ENCODE data around the gene LARP7.
"Not testable (repeated sequence)": the region's sequence is repeated elsewhere in the genome, so short reads cannot be mapped to it uniquely, and the experiment has no call there.

Gene LARP7

GRCh38 chr4:112616984-112617383 is 20.0 kb upstream of the LARP7 start:
- no peaks in the 10 kb centered on the region for H3K4me1 ChIP-seq (ENCODE audit: insufficient read depth, insufficient read length)
- no peaks in the 10 kb centered on the region for H3K27me3 ChIP-seq (ENCODE audit: insufficient read depth, insufficient read length)
- no peak overlapping the region for H3K9ac ChIP-seq (ENCODE audit: insufficient read length, low read depth)
- peaks cover 19% of the 10 kb centered on the region for H3K36me3 ChIP-seq (ENCODE audit: insufficient read depth, insufficient read length, low read length)
- H3K4me3 ChIP-seq (ENCODE audit: insufficient read length, low read depth), result no peak overlapping the region
- DNase-seq (ENCODE audit: low read depth, low spot score), result no peak
- no peak for TF ChIP-seq YY1 (IDR thresholded peaks at IDR 0.05; ENCODE audit: insufficient read depth, insufficient read length)
- no peak for TF ChIP-seq SUZ12 (IDR thresholded peaks at IDR 0.05; ENCODE audit: extremely low read depth, insufficient read depth, insufficient read length)
- no peaks in the 10 kb centered on the region for H3K9me3 ChIP-seq (ENCODE audit: insufficient read depth, low read length)

GRCh38 chr4:112626228-112626627 is 10.7 kb upstream of the LARP7 start:
- DNase-seq (ENCODE audit: low read depth, low spot score), result no peak
- H3K9ac ChIP-seq (ENCODE audit: insufficient read length, low read depth), result no peak overlapping the region
- no peak for TF ChIP-seq SUZ12 (IDR thresholded peaks at IDR 0.05; ENCODE audit: extremely low read depth, insufficient read depth, insufficient read length)
- TF ChIP-seq ZNF274 (IDR thresholded peaks at IDR 0.05; ENCODE audit: low read depth, low read length), result no peak
- TF ChIP-seq YY1 (IDR thresholded peaks at IDR 0.05; ENCODE audit: insufficient read depth, insufficient read length), result no peak
- no peak overlapping the region for H3K4me3 ChIP-seq (ENCODE audit: insufficient read length, low read depth)
- H3K27me3 ChIP-seq (ENCODE audit: insufficient read depth, insufficient read length), result no peaks in the 10 kb centered on the region
- no peaks in the 10 kb centered on the region for H3K4me1 ChIP-seq (ENCODE audit: insufficient read depth, insufficient read length)
- H3K9me3 ChIP-seq (ENCODE audit: insufficient read depth, low read length), result no peaks in the 10 kb centered on the region
- peaks cover 31% of the 10 kb centered on the region for H3K36me3 ChIP-seq (ENCODE audit: insufficient read depth, insufficient read length, low read length)

DNA sequence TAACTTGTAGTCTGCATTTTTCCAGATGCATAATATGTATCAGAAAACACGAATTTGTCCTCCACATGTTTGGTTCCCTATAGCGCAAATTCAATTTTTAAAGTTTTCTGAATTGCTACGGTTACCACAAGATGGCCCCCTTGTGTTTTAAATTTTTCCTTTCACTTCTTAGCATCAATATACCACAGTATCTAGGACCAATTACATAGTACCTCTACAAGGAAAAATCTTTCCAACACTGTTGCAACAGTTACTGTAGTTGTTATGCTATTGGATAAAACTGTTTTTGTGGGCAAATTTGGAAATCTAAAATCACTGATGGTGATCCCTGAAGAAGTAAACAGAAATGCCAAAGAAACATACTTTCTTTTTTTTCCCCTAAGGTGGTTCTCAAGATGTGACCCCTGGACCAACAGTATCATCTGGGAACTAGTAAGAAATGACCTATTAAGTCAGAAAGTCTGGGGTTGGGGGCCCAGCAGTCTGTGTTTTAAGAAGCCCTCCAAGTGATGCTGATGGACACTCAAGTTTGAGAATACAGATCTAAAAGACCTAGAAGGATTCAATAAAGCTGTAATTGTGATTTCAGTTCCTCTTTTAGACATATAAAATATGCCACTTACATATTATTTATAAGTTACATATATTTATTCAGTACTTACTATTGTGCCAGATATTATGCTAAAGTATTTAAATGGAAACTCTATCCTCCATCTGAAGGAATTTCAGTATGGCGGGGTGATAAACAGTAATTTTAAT is 3.3 kb upstream of the LARP7 start:
- no peaks in the 10 kb centered on the region for H3K27me3 ChIP-seq (ENCODE audit: insufficient read depth, insufficient read length)
- H3K36me3 ChIP-seq (ENCODE audit: insufficient read depth, insufficient read length, low read length), result peaks cover 29% of the 10 kb centered on the region
- no peaks in the 10 kb centered on the region for H3K4me1 ChIP-seq (ENCODE audit: insufficient read depth, insufficient read length)
- no peak overlapping the region for H3K4me3 ChIP-seq (ENCODE audit: insufficient read length, low read depth)
- TF ChIP-seq YY1 (IDR thresholded peaks at IDR 0.05; ENCODE audit: insufficient read depth, insufficient read length) (no peak), ZNF274 (IDR thresholded peaks at IDR 0.05; ENCODE audit: low read depth, low read length) (no peak), SUZ12 (IDR thresholded peaks at IDR 0.05; ENCODE audit: extremely low read depth, insufficient read depth, insufficient read length) (no peak)
- no peaks in the 10 kb centered on the region for H3K9me3 ChIP-seq (ENCODE audit: insufficient read depth, low read length)
- DNase-seq (ENCODE audit: low read depth, low spot score), result no peak
- no peak overlapping the region for H3K9ac ChIP-seq (ENCODE audit: insufficient read length, low read depth)

DNA sequence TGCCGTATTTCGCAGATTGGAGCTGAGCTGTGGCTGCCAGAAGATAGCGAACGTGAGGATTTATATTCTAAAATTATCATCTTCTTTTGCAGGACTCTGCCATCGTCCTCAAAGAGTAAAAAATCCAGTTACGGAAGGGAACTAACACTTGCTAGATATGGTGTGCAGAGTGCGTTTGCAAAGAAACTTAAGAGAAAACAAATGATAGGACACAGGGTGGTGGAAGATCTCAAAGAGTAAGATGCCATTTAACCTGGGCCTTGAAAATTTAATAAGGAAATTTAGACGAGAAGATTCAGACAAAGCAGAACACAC is 566 bp downstream of the LARP7 start:
- no peaks in the 10 kb centered on the region for H3K27me3 ChIP-seq (ENCODE audit: insufficient read depth, insufficient read length)
- H3K4me1 ChIP-seq (ENCODE audit: insufficient read depth, insufficient read length), result no peaks in the 10 kb centered on the region
- H3K36me3 ChIP-seq (ENCODE audit: insufficient read depth, insufficient read length, low read length), result peaks cover 29% of the 10 kb centered on the region
- TF ChIP-seq YY1 (IDR thresholded peaks at IDR 0.05; ENCODE audit: insufficient read depth, insufficient read length) (no peak), SUZ12 (IDR thresholded peaks at IDR 0.05; ENCODE audit: extremely low read depth, insufficient read depth, insufficient read length) (no peak), ZNF274 (IDR thresholded peaks at IDR 0.05; ENCODE audit: low read depth, low read length) (no peak)
- DNase-seq (ENCODE audit: low read depth, low spot score), result no peak
- peak overlapping the region; percentile 83 for H3K9ac ChIP-seq (ENCODE audit: insufficient read length, low read depth)
- H3K9me3 ChIP-seq (ENCODE audit: insufficient read depth, low read length), result no peaks in the 10 kb centered on the region
- peak overlapping the region; percentile 95 for H3K4me3 ChIP-seq (ENCODE audit: insufficient read length, low read depth)

GRCh38 chr4:112642526-112642925 is 5.6 kb downstream of the LARP7 start:
- no peak overlapping the region for H3K4me3 ChIP-seq (ENCODE audit: insufficient read length, low read depth)
- no peak for DNase-seq (ENCODE audit: low read depth, low spot score)
- no peaks in the 10 kb centered on the region for H3K4me1 ChIP-seq (ENCODE audit: insufficient read depth, insufficient read length)
- no peak for TF ChIP-seq SUZ12 (IDR thresholded peaks at IDR 0.05; ENCODE audit: extremely low read depth, insufficient read depth, insufficient read length)
- no peak for TF ChIP-seq ZNF274 (IDR thresholded peaks at IDR 0.05; ENCODE audit: low read depth, low read length)
- TF ChIP-seq YY1 (IDR thresholded peaks at IDR 0.05; ENCODE audit: insufficient read depth, insufficient read length), result no peak
- peaks cover 37% of the 10 kb centered on the region for H3K36me3 ChIP-seq (ENCODE audit: insufficient read depth, insufficient read length, low read length)
- no peaks in the 10 kb centered on the region for H3K27me3 ChIP-seq (ENCODE audit: insufficient read depth, insufficient read length)
- H3K9ac ChIP-seq (ENCODE audit: insufficient read length, low read depth), result no peak overlapping the region
- no peaks in the 10 kb centered on the region for H3K9me3 ChIP-seq (ENCODE audit: insufficient read depth, low read length)

GRCh38 chr4:112644595-112645535 is 7.9 kb downstream of the LARP7 start:
- H3K27me3 ChIP-seq (ENCODE audit: insufficient read depth, insufficient read length); H3K9ac ChIP-seq (ENCODE audit: insufficient read length, low read depth); H3K4me3 ChIP-seq (ENCODE audit: insufficient read length, low read depth); DNase-seq (ENCODE audit: low read depth, low spot score); H3K9me3 ChIP-seq (ENCODE audit: insufficient read depth, low read length); H3K4me1 ChIP-seq (ENCODE audit: insufficient read depth, insufficient read length): not testable (repeated sequence)
- peaks cover 28% of the 10 kb centered on the region for H3K36me3 ChIP-seq (ENCODE audit: insufficient read depth, insufficient read length, low read length)

DNA sequence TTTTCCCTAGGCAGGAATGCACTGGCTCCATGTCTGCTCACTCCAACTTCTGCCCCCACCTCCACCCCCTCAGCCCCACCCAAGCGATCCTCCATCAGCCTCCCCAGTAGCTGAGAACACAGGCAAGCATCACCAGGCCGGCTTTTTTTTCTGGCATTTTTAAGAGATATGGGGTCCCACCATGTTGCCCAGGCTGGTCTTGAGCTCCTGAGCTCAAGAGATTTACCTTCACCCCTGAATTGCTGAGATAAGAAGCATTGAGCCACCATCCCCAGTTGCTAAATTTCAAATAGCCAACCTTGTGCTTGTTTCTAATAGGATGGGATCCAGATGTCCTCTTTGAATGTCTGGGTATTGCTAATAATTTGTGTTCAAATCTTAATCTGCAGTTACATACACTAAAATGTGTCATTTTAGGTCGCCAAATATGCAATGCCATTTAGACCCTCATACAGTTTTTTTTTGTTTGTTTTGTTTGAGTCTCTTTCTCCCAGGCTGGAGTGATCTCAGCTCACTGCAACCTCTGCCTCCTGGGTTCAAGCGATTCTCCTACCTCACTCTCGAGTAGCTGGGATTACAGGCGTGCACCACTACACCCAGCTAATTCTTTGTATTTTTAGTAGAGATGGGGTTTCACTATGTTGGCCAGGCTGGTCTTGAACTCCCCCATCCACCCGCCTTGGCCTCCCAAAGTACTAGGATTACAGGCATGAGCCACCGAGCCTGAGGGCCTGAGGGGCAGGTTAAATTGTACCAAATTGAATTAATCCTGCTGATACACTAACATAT is 8.8 kb downstream of the LARP7 start:
- Histone ChIP-seq H3K27me3 (ENCODE audit: insufficient read depth, insufficient read length) (no peaks in the 10 kb centered on the region), H3K9ac (ENCODE audit: insufficient read length, low read depth) (no peak overlapping the region), H3K36me3 (ENCODE audit: insufficient read depth, insufficient read length, low read length) (peaks cover 22% of the 10 kb centered on the region), H3K9me3 (ENCODE audit: insufficient read depth, low read length) (no peaks in the 10 kb centered on the region), H3K4me3 (ENCODE audit: insufficient read length, low read depth) (peak overlapping the region; percentile 12), H3K4me1 (ENCODE audit: insufficient read depth, insufficient read length) (no peaks in the 10 kb centered on the region)
- DNase-seq (ENCODE audit: low read depth, low spot score), result peak; percentile 77
- TF ChIP-seq ZNF274 (IDR thresholded peaks at IDR 0.05; ENCODE audit: low read depth, low read length), result no peak
- no peak for TF ChIP-seq SUZ12 (IDR thresholded peaks at IDR 0.05; ENCODE audit: extremely low read depth, insufficient read depth, insufficient read length)
- peak; percentile 21 for TF ChIP-seq YY1 (IDR thresholded peaks at IDR 0.05; ENCODE audit: insufficient read depth, insufficient read length)

All from NT2/D1 (cell line).